PC-9 (cell line): ENCODE data around the gene HACD2. TPM values are rescaled to one million over a fixed set of nuclear protein-coding genes. Genes with fewer than 3 reads are reported as not detected.

ENCODE experiments used
- BruUV-seq: library from RNA; stranded (reverse); fragments of 400-500 nt; replicated peaks from 2 replicates; lab custom pipeline; 2021; lab: Mats Ljungman, UMichigan
- CTCF ChIA-PET: fragments of 300-600 bp; sonication (Branson Sonifier 250); formaldehyde crosslinking; loops from one replicate; lab custom pipeline; 2022; ENCODE audit warnings: antibody characterized with exemption; lab: Charles Lee
- POLR2A ChIA-PET: fragments of 300-600 bp; sonication (Branson Sonifier 250); formaldehyde crosslinking; loops from one replicate; lab custom pipeline; 2022; ENCODE audit warnings: antibody characterized with exemption; ENCODE audit not compliant: unreplicated experiment; lab: Charles Lee
- DNase-seq, 2 experiments: peaks; one replicate each; pipeline versions ENCODE4 v3.0.0 to v3.0.0-alpha.2; 2015 to 2022; ENCODE audit warnings: mixed read lengths in 1 of 2
- H2AFZ ChIP-seq: fragments of 200-600 bp; sonication (generic); 2 replicates; pipeline ENCODE4 v1.8.1; 2017; ENCODE audit warnings: antibody characterized with exemption
- H3F3A ChIP-seq: fragments of 200-600 bp; sonication (generic); 2 replicates; pipeline ENCODE4 v1.8.1; 2017; ENCODE audit warnings: antibody characterized with exemption, mild to moderate bottlenecking, low read depth; ENCODE audit not compliant: insufficient read depth
- H3K27ac ChIP-seq: fragments of 200-600 bp; sonication (generic); 2 replicates; pipeline ENCODE4 v1.6.1; 2016; ENCODE audit warnings: mixed run types
- H3K27me3 ChIP-seq: fragments of 200-600 bp; sonication (generic); 2 replicates; pipeline ENCODE4 v1.6.1; 2016; ENCODE audit warnings: low read depth, mixed run types; ENCODE audit not compliant: insufficient read depth
- H3K36me3 ChIP-seq: fragments of 200-600 bp; sonication (generic); 2 replicates; pipeline ENCODE4 v1.6.1; 2016; ENCODE audit warnings: low read depth, mixed run types
- H3K4me1 ChIP-seq: fragments of 200-600 bp; sonication (generic); replicated peaks from 2 replicates; pipeline ENCODE4 v1.6.1; 2016; ENCODE audit warnings: mixed run types; ENCODE audit not compliant: insufficient read depth
- H3K4me2 ChIP-seq: fragments of 200-600 bp; sonication (generic); 2 replicates; pipeline ENCODE4 v1.6.1; 2017; ENCODE audit warnings: mixed run types
- H3K4me3 ChIP-seq: fragments of 200-600 bp; sonication (generic); 2 replicates; pipeline ENCODE4 v1.6.1; 2016; ENCODE audit warnings: mixed run types
- H3K79me2 ChIP-seq: fragments of 200-600 bp; sonication (generic); 2 replicates; pipeline ENCODE4 v1.6.1; 2017; ENCODE audit warnings: low read depth, mixed run types
- H3K9me2 ChIP-seq: fragments of 200-600 bp; sonication (generic); 2 replicates; pipeline ENCODE4 v1.8.1; 2017; ENCODE audit warnings: mild to moderate bottlenecking; ENCODE audit not compliant: insufficient read depth
- H3K9me3 ChIP-seq: fragments of 200-600 bp; sonication (generic); 2 replicates; pipeline ENCODE4 v1.8.1; 2016; ENCODE audit warnings: low read depth; ENCODE audit not compliant: insufficient read depth
- H4K20me1 ChIP-seq: fragments of 200-600 bp; sonication (generic); 2 replicates; pipeline ENCODE4 v1.8.1; 2017; ENCODE audit not compliant: insufficient read depth
- CTCF ChIP-seq: fragments of 200-600 bp; sonication (generic); conservative IDR thresholded peaks from 2 replicates; pipeline ENCODE4 v1.6.1; 2017; ENCODE audit warnings: mixed run types, antibody characterized with exemption, mild to moderate bottlenecking, moderate library complexity
- EZH2 ChIP-seq: fragments of 200-600 bp; sonication (generic); IDR thresholded peaks from 2 replicates; pipeline ENCODE4 v1.8.0; 2017; ENCODE audit warnings: antibody characterized with exemption, low read depth
- intact Hi-C: fragments of 100-400 bp; cut with micrococcal nuclease; formaldehyde crosslinking; loops from one replicate; pipeline ENCODE4 v1.10.0; 2022; ENCODE audit not compliant: unreplicated experiment
- total RNA-seq: library from RNA; stranded (reverse); gene quantifications from 2 replicates; pipeline ENCODE4 v1.2.3, GENCODE V29; 2021

The HACD2 gene
- total RNA-seq, 1 experiment from 2014 or later: 53.3 TPM

DNA sequence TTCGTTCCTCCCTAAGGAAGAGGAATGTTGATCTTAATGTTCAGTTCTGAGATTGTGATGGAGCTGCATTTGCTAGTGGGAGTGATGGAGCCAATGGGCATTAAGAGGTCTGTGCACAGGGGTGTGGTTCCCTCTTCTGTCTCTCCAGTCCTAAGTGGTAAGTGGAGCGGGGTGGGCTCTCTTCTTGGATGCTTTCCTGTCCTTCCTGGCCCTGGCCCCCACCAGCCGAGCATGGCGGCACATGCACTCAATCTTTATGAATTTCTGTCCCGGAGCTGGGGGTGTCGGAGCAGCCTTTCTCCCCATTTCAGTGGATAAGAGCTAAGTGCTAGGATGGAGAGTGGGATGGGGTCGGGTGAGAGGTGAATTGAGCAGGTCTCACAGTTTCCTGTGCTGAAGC, 98.4 kb downstream of the HACD2 start:
- H4K20me1 ChIP-seq: no peaks in the 10 kb centered on the region
- no peaks in the 10 kb centered on the region for H3K9me2 ChIP-seq
- no peak for DNase-seq
- H2AFZ ChIP-seq: no peak overlapping the region
- H3K9me3 ChIP-seq: no peaks in the 10 kb centered on the region
- intact Hi-C loops: no loop called here
- no peaks in the 10 kb centered on the region for H3K4me1 ChIP-seq
- H3K27me3 ChIP-seq: no peaks in the 10 kb centered on the region
- ChIA-PET CTCF (no interaction called here), POLR2A (no interaction called here)
- H3K79me2 ChIP-seq: no peaks in the 10 kb centered on the region
- H3F3A ChIP-seq: 0 out of 2 replicates have a peak, but pooled peaks cover 3% of the 10 kb centered on the region
- no peak overlapping the region for H3K4me3 ChIP-seq
- no TSS peak for BruUV-seq
- no peaks in the 10 kb centered on the region for H3K36me3 ChIP-seq
- H3K4me2 ChIP-seq: no peak overlapping the region
- H3K27ac ChIP-seq: no peak overlapping the region
- TF ChIP-seq EZH2 (no peak), CTCF (no peak)

DNA sequence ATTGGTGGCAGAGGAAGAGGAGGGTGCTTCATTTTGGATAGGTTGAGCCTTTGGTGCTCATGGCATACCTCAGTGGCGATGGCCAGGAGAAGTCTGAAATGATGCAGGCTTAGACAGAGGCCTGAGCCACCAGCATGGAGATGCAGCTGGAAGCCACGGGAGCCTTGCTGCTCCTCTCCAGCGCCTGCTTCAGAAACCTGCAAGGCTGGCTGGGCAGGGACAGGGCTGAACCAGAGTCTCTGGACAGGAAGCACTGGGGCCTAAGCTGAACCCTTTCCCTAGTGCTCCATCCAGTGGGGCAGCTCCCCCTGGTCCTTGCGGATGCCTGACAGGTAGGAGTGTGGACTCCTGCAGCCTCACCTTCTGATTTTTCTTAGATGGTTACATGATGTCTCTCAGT, 99.3 kb downstream of the HACD2 start:
- no peaks in the 10 kb centered on the region for H3K4me1 ChIP-seq
- no TSS peak for BruUV-seq
- no peaks in the 10 kb centered on the region for H3K27me3 ChIP-seq
- H3K9me3 ChIP-seq: no peaks in the 10 kb centered on the region
- no peak overlapping the region for H3K4me3 ChIP-seq
- no peaks in the 10 kb centered on the region for H3K79me2 ChIP-seq
- no peaks in the 10 kb centered on the region for H3K9me2 ChIP-seq
- no peaks in the 10 kb centered on the region for H4K20me1 ChIP-seq
- no peaks in the 10 kb centered on the region for H3K36me3 ChIP-seq
- no peak overlapping the region for H3K27ac ChIP-seq
- H3F3A ChIP-seq: 0 out of 2 replicates have a peak, but pooled peaks cover 3% of the 10 kb centered on the region
- ChIA-PET CTCF (no interaction called here), POLR2A (no interaction called here)
- no peak overlapping the region for H2AFZ ChIP-seq
- no peak overlapping the region for H3K4me2 ChIP-seq
- TF ChIP-seq CTCF (no peak), EZH2 (no peak)
- intact Hi-C loops: no loop called here
- DNase-seq: no peak

- ChIA-PET CTCF (no interaction called here), POLR2A (no interaction called here)
- H4K20me1 ChIP-seq: no peaks in the 10 kb centered on the region
- no peak for DNase-seq
- no peak for TF ChIP-seq EZH2
- no peak for TF ChIP-seq CTCF
- intact Hi-C loops: no loop called here
- H3K4me2 ChIP-seq: no peak overlapping the region
- no peak overlapping the region for H3K27ac ChIP-seq
- no peaks in the 10 kb centered on the region for H3K9me2 ChIP-seq
- no peaks in the 10 kb centered on the region for H3K36me3 ChIP-seq
- H3K27me3 ChIP-seq: no peaks in the 10 kb centered on the region
- H3K9me3 ChIP-seq: no peaks in the 10 kb centered on the region
- BruUV-seq: no TSS peak
- H3F3A ChIP-seq: no peaks in the 10 kb centered on the region
- H2AFZ ChIP-seq: no peak overlapping the region
- H3K4me1 ChIP-seq: no peaks in the 10 kb centered on the region
- no peak overlapping the region for H3K4me3 ChIP-seq
- H3K79me2 ChIP-seq: no peaks in the 10 kb centered on the region
Observed at GRCh38 chr3:123483146-123483545, 101.7 kb downstream of the HACD2 start.
